ENCODE measurements around the gene PRRX1.

DNA sequence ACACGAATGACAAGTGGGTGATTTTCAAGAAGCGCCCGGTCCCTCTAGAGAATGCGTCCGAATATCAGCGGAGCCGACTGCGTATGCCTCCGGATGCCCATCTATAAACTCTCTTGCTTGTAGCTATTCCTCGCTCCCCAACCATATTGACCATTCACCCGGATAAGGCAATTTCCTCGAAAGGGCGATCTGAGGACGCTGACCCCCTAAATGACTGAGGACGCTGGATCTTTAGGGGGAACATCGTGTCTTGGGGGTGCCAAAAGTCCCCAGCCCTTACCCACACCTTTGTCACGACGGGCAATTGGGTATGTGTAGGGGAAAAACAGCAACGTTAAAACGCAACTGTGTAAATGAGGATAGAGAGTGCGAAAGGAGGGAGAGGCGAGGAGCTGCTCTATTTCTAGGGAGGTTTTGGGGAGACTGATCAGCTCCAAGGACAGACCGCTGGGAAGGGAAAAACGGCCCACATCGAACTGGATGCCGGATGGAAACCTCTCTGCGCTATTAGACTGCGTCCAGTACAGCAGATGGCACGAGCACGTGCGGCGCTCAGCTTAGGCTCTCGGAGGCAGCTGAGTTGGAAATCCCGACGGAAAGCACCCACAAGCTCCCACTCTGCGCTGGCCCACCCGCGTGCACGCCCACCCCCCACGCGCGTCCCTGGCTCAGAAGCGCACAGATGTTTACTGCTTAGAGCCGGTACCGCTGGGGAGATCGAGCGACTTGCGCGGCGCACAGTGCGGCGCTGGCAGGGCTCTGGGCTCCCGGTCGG lies 2.9 kb upstream of the PRRX1 start:
- TF ChIP-seq, protein P1, sequence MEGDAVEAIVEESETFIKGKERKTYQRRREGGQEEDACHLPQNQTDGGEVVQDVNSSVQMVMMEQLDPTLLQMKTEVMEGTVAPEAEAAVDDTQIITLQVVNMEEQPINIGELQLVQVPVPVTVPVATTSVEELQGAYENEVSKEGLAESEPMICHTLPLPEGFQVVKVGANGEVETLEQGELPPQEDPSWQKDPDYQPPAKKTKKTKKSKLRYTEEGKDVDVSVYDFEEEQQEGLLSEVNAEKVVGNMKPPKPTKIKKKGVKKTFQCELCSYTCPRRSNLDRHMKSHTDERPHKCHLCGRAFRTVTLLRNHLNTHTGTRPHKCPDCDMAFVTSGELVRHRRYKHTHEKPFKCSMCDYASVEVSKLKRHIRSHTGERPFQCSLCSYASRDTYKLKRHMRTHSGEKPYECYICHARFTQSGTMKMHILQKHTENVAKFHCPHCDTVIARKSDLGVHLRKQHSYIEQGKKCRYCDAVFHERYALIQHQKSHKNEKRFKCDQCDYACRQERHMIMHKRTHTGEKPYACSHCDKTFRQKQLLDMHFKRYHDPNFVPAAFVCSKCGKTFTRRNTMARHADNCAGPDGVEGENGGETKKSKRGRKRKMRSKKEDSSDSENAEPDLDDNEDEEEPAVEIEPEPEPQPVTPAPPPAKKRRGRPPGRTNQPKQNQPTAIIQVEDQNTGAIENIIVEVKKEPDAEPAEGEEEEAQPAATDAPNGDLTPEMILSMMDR (conservative IDR thresholded peaks at IDR 0.05), result no peak
- TF ChIP-seq ZFX (IDR thresholded peaks at IDR 0.05), result no peak
